ENCODE measurements around the gene COX7B2. TPM values are rescaled to one million over a fixed set of nuclear protein-coding genes. Genes with fewer than 3 reads are reported as not detected.

Gene COX7B2
- polyA plus RNA-seq, 2 of the 4 experiments (the other 2 are of a cell fraction), result not detected

DNA sequence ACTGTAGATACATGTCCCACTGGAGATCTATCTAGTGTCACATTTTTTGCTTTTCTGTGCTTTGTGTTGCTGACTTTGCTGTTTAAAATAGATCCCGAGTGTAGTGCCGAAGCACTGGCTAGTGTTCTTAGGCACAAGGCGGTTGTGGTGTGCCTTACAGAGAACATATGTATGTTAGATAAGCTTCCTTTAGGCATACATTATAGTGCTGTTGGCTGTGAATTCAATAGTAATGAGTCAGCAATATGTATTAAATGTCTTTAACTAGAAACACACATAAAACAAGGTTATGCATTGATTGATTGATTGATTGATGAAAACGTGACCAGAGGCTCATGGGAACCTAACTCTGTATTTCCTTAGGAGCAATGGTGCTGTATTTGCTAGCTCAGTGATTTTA, 56.2 kb downstream of the COX7B2 start:
- H3K9me3 ChIP-seq, result no peaks in the 10 kb centered on the region
- WGBS (ENCODE audit: missing lambda C conversion rate), result 4% methylated on average over 4 of the region's 4 CpGs
- ATAC-seq (no peak), DNase-seq (ENCODE audit: low read depth in 1 of 2, low spot score in 1 of 2) (no peak), FAIRE-seq (no peak)
- ChIA-PET POLR2A (no interaction called here), CTCF (no interaction called here)
- no peak overlapping the region for H3K4me2 ChIP-seq
- TF ChIP-seq MAFK (IDR thresholded peaks at IDR 0.05; ENCODE audit: partially characterized antibody) (peak; percentile 76), HEYL (CRISPR knock-in tag; IDR thresholded peaks at IDR 0.05) (no peak), NFE2L2 (conservative IDR thresholded peaks at IDR 0.05; ENCODE audit: low read length) (no peak)
- H3K4me3 ChIP-seq, result no peak overlapping the region
- no peak overlapping the region for H3K27ac ChIP-seq
- no peaks in the 10 kb centered on the region for H3K4me1 ChIP-seq

- WGBS (ENCODE audit: missing lambda C conversion rate), result 32% methylated on average over 1 of the region's 1 CpG
Measured at GRCh38 chr4:46850026-46850425, 59.0 kb downstream of the COX7B2 start.

DNA sequence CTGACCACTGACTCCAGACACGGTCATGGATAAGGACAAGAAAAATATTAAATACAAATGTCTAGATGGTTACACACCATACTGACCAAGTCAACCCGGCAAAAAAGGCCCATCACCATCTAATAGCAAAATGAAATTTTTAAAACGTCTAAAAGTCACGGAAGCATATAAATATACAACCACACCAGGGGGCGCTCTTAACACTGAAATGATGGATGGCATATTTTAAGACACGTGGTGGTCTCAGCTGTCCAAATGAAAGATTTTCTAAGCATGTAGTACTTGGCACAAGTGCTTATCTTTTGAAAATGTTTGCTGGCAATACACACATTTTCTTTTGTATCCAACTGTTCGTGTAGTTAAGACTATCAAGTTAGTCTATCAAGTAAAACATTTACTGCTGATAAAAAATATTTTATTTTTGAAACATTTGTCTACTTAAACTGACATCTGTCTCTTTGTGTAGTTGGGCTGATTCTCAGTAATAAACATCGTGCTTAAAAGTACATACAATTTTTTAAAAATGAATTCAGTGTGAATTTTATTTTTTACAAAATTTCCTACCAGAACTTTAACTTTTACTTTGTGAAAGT, 64.6 kb downstream of the COX7B2 start:
- ChIA-PET CTCF (interaction anchor here (0.6 to 1.7 kb wide), 9 partner anchors 10 to 1090 kb away, joined by 3 to 5 read pairs (median 3); no protein-coding TSS in a partner anchor), POLR2A (no interaction called here)
- H3K4me2 ChIP-seq, result no peak overlapping the region
- no peak overlapping the region for H3K4me3 ChIP-seq
- H3K4me1 ChIP-seq, result no peaks in the 10 kb centered on the region
- WGBS (ENCODE audit: missing lambda C conversion rate), result 1% methylated on average over 8 of the region's 8 CpGs
- no peak for FAIRE-seq
- H3K9me3 ChIP-seq, result no peaks in the 10 kb centered on the region
- no peak overlapping the region for H3K27ac ChIP-seq
- DNase-seq (ENCODE audit: low read depth in 1 of 2, low spot score in 1 of 2), result peak; percentile 0 to 46
- TF ChIP-seq SMC3 (IDR thresholded peaks at IDR 0.05), result peak; percentile 50
- TF ChIP-seq MYC (IDR thresholded peaks at IDR 0.05; ENCODE audit: borderline replicate concordance, low read length), result no peak
- no peak for TF ChIP-seq CHD4 (IDR thresholded peaks at IDR 0.05; ENCODE audit: borderline replicate concordance)
- TF ChIP-seq RAD21 (conservative IDR thresholded peaks at IDR 0.05 in 1 of 2, IDR thresholded peaks at IDR 0.05 in 1 of 2), result peak; percentile 38 to 47
- peak; percentile 49 for TF ChIP-seq CTCF (IDR thresholded peaks at IDR 0.05)
- peak in 1 of 2 experiments; percentile 38; a peak in 1 of 6 replicates for ATAC-seq

More at GRCh38 chr4:46850026-46850425, 59.0 kb downstream of the COX7B2 start:
- no peak overlapping the region for H3K4me2 ChIP-seq
- H3K4me3 ChIP-seq, result no peak overlapping the region
- CTCF ChIA-PET, result no interaction called here
- DNase-seq (ENCODE audit: low read depth in 1 of 2, low spot score in 1 of 2) (no peak), FAIRE-seq (no peak), ATAC-seq (no peak)
- no peaks in the 10 kb centered on the region for H3K9me3 ChIP-seq
- H3K4me1 ChIP-seq, result no peaks in the 10 kb centered on the region
- TF ChIP-seq RNF2 (IDR thresholded peaks at IDR 0.05; ENCODE audit: borderline replicate concordance, low read depth) (no peak), HEYL (CRISPR knock-in tag; IDR thresholded peaks at IDR 0.05) (no peak), FOXS1 (CRISPR knock-in tag; IDR thresholded peaks at IDR 0.05) (no peak), EP300 (IDR thresholded peaks at IDR 0.05) (no peak), CTCF (IDR thresholded peaks at IDR 0.05) (no peak), HOXB13 (CRISPR knock-in tag; IDR thresholded peaks at IDR 0.05; ENCODE audit: low read depth) (no peak), SREBF2 (IDR thresholded peaks at IDR 0.05) (no peak), CEBPB (IDR thresholded peaks at IDR 0.05) (no peak), PHF8 (IDR thresholded peaks at IDR 0.05; ENCODE audit: borderline replicate concordance, low read depth) (no peak), EHMT2 (IDR thresholded peaks at IDR 0.05; ENCODE audit: low read depth) (no peak), ZFP36 (IDR thresholded peaks at IDR 0.05; ENCODE audit: borderline replicate concordance, partially characterized antibody) (no peak)
- TF ChIP-seq, protein P1, sequence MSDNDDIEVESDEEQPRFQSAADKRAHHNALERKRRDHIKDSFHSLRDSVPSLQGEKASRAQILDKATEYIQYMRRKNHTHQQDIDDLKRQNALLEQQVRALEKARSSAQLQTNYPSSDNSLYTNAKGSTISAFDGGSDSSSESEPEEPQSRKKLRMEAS (IDR thresholded peaks at IDR 0.05), result no peak
- TF ChIP-seq, protein P2, sequence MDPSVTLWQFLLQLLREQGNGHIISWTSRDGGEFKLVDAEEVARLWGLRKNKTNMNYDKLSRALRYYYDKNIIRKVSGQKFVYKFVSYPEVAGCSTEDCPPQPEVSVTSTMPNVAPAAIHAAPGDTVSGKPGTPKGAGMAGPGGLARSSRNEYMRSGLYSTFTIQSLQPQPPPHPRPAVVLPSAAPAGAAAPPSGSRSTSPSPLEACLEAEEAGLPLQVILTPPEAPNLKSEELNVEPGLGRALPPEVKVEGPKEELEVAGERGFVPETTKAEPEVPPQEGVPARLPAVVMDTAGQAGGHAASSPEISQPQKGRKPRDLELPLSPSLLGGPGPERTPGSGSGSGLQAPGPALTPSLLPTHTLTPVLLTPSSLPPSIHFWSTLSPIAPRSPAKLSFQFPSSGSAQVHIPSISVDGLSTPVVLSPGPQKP (IDR thresholded peaks at IDR 0.05; ENCODE audit: low read depth, low read length), result no peak
- TF ChIP-seq, protein P3, sequence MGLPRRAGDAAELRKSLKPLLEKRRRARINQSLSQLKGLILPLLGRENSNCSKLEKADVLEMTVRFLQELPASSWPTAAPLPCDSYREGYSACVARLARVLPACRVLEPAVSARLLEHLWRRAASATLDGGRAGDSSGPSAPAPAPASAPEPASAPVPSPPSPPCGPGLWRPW (IDR thresholded peaks at IDR 0.05), result no peak
- TF ChIP-seq, protein P4, sequence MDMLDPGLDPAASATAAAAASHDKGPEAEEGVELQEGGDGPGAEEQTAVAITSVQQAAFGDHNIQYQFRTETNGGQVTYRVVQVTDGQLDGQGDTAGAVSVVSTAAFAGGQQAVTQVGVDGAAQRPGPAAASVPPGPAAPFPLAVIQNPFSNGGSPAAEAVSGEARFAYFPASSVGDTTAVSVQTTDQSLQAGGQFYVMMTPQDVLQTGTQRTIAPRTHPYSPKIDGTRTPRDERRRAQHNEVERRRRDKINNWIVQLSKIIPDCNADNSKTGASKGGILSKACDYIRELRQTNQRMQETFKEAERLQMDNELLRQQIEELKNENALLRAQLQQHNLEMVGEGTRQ (IDR thresholded peaks at IDR 0.05), result no peak
- POLR2A ChIA-PET, result no interaction called here
- H3K27ac ChIP-seq, result no peak overlapping the region
